ENCODE measurements around the gene USP48. TPM values are rescaled to one million over a fixed set of nuclear protein-coding genes. Genes with fewer than 3 reads are reported as not detected.

Gene USP48
- total RNA-seq, result 10 to 100 TPM; 55.2 to 80.9 (median 61.6) TPM

- TF ChIP-seq CTCF (IDR thresholded peaks at IDR 0.05; ENCODE audit: low read depth), result no peak
Observed at GRCh38 chr1:21782868-21783678, at the start of gene USP48. Gene USP48, minus strand, starts transcription at chr1:21783149. Its CDS starts 192 bp downstream, at chr1:21782957.

GRCh38 chr1:21831454-21831970 is 48.6 kb upstream of the USP48 start:
- TF ChIP-seq CTCF (IDR thresholded peaks at IDR 0.05; ENCODE audit: low read depth), result no peak

- TF ChIP-seq CTCF (IDR thresholded peaks at IDR 0.05; ENCODE audit: low read depth), result no peak
Observed at GRCh38 chr1:21830792-21831453, 48.0 kb upstream of the USP48 start.

- no peak for TF ChIP-seq CTCF (IDR thresholded peaks at IDR 0.05; ENCODE audit: low read depth)
Observed at GRCh38 chr1:21829294-21829693, 46.3 kb upstream of the USP48 start.

- TF ChIP-seq CTCF (IDR thresholded peaks at IDR 0.05; ENCODE audit: low read depth), result no peak
Observed at GRCh38 chr1:21828506-21829210, 45.7 kb upstream of the USP48 start.

- TF ChIP-seq CTCF (IDR thresholded peaks at IDR 0.05; ENCODE audit: low read depth), result no peak
Observed at GRCh38 chr1:21828075-21828474, 45.1 kb upstream of the USP48 start.
